Osteoblast (primary cell): ENCODE data around the gene DSCAML1. TPM values are rescaled to one million over a fixed set of nuclear protein-coding genes. Genes with fewer than 3 reads are reported as not detected.

Experiments
- DNase-seq: peaks from one replicate; pipeline ENCODE4 v3.0.0; 2011; ENCODE audit warnings: low spot score, mixed read lengths; ENCODE audit not compliant: insufficient read length; ENCODE audit errors: missing footprints
- H2AFZ ChIP-seq: 2 replicates; pipeline ENCODE4 v1.6.0; 2011; ENCODE audit warnings: mild to moderate bottlenecking, low read length
- H3K27ac ChIP-seq: 2 replicates; pipeline ENCODE4 v1.5.1; 2011; ENCODE audit warnings: mild to moderate bottlenecking, low read depth, low read length, moderate library complexity
- H3K27me3 ChIP-seq: 2 replicates; pipeline ENCODE4 v1.6.0; 2012; ENCODE audit warnings: mild to moderate bottlenecking, control low read depth, inconsistent platforms, low read length, moderate library complexity; ENCODE audit not compliant: insufficient read depth
- H3K36me3 ChIP-seq: 2 replicates; pipeline ENCODE4 v1.5.1; 2011; ENCODE audit warnings: mild to moderate bottlenecking, low read length, control low read depth, moderate library complexity; ENCODE audit not compliant: insufficient read depth
- H3K4me1 ChIP-seq: 2 replicates; pipeline ENCODE4 v1.5.1; 2011; ENCODE audit warnings: mild to moderate bottlenecking, low read length, control low read depth, moderate library complexity; ENCODE audit not compliant: insufficient read depth
- H3K4me2 ChIP-seq: 2 replicates; pipeline ENCODE4 v1.6.0; 2011; ENCODE audit warnings: mild to moderate bottlenecking, low read length; ENCODE audit not compliant: insufficient read depth
- H3K4me3 ChIP-seq: fragments of 200-600 bp; sonication (generic); 3 replicates; pipeline ENCODE4 v1.5.1; 2012; ENCODE audit warnings: mild to moderate bottlenecking, low read length, inconsistent platforms; ENCODE audit not compliant: insufficient read depth
- H3K79me2 ChIP-seq: 2 replicates; pipeline ENCODE4 v1.6.0; 2012; ENCODE audit warnings: mild to moderate bottlenecking, low read length, control low read depth, inconsistent platforms; ENCODE audit not compliant: insufficient read depth
- H3K9me3 ChIP-seq: 2 replicates; pipeline ENCODE4 v1.5.1; 2011; ENCODE audit warnings: low read depth, low read length, control low read depth
- H4K20me1 ChIP-seq: 2 replicates; pipeline ENCODE4 v1.6.0; 2012; ENCODE audit warnings: mild to moderate bottlenecking, low read length, control low read depth; ENCODE audit not compliant: insufficient read depth
- total RNA-seq: library from RNA; depleted of rRNA; stranded (reverse); fragments of >200 nt; gene quantifications from 2 replicates; pipeline ENCODE4 v1.2.3, GENCODE V29; 2012
- TF ChIP-seq, protein P1 (sequence below): IDR thresholded peaks from 2 replicates; pipeline ENCODE4 v1.5.1; 2011; ENCODE audit warnings: mild to moderate bottlenecking, low read depth, low read length, moderate library complexity; ENCODE audit errors: extremely low read depth

Gene DSCAML1
- total RNA-seq, 1 donor, result not detected

DNA sequence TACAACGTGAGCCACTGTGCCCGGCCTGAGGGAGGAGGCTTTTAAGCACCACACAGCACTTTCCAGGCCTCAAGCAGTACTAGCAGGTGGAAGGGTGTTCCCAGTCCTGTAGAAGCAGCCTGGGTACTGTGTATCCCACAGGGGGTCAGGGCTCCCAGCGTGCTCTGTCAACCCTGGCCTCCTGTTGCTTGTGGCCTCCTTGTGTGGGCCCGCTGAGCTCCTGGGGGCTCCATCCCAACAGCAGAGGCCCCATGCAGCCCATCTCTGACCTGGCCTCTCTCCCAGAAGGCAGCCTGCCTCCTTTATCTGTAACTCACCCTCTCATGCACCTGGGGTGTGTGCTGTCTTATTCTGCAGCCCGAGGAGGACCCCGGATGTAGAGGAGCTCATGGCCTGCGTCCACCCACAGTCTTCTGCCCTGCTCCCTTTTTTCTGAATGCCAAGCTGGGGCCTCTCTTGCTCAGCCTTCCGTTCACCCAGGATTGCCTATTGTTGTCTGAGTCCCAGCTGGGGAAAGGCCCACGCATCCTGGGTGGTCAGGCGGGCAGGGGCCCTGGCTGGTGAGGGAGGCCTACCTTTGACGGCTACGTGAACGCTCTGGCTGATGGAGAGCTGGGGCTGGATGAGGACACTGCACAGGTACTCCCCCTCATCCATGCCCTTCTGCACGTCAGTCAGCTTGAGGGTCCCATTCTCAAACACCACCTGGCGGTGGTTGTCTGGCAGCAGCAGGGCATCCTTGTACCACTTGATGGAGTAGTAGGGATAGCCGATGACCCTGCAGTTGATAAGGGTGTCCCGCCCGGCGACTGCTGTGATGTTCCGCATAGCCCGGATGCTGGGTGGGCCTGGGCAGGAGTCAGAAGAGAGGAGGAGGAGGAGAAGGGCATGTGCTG, 280.9 kb downstream of the DSCAML1 start:
- Histone ChIP-seq H2AFZ (no peak overlapping the region), H3K4me1 (no peaks in the 10 kb centered on the region), H3K27me3 (peaks cover 4% of the 10 kb centered on the region), H4K20me1 (no peaks in the 10 kb centered on the region), H3K9me3 (no peaks in the 10 kb centered on the region), H3K4me2 (no peak overlapping the region), H3K36me3 (no peaks in the 10 kb centered on the region), H3K79me2 (no peaks in the 10 kb centered on the region), H3K4me3 (no peak overlapping the region), H3K27ac (no peak overlapping the region)
- TF ChIP-seq, protein P1, sequence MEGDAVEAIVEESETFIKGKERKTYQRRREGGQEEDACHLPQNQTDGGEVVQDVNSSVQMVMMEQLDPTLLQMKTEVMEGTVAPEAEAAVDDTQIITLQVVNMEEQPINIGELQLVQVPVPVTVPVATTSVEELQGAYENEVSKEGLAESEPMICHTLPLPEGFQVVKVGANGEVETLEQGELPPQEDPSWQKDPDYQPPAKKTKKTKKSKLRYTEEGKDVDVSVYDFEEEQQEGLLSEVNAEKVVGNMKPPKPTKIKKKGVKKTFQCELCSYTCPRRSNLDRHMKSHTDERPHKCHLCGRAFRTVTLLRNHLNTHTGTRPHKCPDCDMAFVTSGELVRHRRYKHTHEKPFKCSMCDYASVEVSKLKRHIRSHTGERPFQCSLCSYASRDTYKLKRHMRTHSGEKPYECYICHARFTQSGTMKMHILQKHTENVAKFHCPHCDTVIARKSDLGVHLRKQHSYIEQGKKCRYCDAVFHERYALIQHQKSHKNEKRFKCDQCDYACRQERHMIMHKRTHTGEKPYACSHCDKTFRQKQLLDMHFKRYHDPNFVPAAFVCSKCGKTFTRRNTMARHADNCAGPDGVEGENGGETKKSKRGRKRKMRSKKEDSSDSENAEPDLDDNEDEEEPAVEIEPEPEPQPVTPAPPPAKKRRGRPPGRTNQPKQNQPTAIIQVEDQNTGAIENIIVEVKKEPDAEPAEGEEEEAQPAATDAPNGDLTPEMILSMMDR, result no peak
- no peak for DNase-seq

DNA sequence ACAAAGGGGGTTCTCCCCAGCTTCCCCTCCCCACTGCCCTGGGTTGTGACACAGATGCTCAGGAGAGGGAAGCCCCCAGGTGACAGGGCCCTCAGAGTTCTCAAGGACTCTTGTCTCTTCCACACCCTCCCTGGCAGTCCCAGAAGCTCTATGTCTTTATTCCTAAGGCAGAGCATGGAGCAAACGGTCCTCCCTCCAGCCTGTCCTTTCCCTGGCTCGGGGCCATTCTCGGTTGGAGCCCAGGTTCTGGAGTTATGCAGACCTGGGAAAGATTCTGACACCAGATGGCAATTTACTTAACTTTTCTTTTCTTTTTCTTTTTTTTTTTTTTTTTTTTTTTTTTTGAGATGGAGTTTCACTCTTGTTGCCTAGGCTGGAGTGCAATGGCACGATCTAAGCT, 282.8 kb downstream of the DSCAML1 start:
- DNase-seq, result no peak
- Histone ChIP-seq H2AFZ (no peak overlapping the region), H3K9me3 (no peaks in the 10 kb centered on the region), H3K4me2 (no peak overlapping the region), H3K27me3 (peaks cover 4% of the 10 kb centered on the region), H4K20me1 (no peaks in the 10 kb centered on the region), H3K4me1 (no peaks in the 10 kb centered on the region), H3K36me3 (no peaks in the 10 kb centered on the region), H3K27ac (no peak overlapping the region), H3K4me3 (no peak overlapping the region), H3K79me2 (no peaks in the 10 kb centered on the region)
- TF ChIP-seq, protein P1, result no peak

DNA sequence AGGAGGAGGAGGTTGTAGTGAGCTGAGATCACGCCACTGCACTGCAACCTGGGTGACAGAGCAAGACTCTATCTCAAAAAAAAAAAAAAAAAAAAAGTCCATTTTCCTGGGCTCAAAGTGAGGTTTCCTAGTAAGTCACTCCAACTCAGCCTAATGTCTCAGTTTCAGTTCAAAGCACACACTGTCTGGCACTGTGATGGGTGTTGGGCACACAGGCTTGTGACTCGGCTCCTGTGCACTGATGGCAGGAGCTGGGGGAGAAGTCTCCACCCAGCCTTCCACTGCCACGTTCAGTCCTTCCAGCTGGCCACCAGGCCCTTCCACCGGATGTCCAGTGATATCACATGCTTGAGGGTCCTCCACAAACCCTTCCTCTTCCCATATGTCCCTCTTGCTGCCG, 283.4 kb downstream of the DSCAML1 start:
- DNase-seq, result no peak
- Histone ChIP-seq H3K9me3 (no peaks in the 10 kb centered on the region), H2AFZ (no peak overlapping the region), H3K4me2 (no peak overlapping the region), H3K4me3 (no peak overlapping the region), H4K20me1 (no peaks in the 10 kb centered on the region), H3K4me1 (no peaks in the 10 kb centered on the region), H3K27me3 (peaks cover 4% of the 10 kb centered on the region), H3K79me2 (no peaks in the 10 kb centered on the region), H3K36me3 (no peaks in the 10 kb centered on the region), H3K27ac (no peak overlapping the region)
- TF ChIP-seq, protein P1, result no peak

DNA sequence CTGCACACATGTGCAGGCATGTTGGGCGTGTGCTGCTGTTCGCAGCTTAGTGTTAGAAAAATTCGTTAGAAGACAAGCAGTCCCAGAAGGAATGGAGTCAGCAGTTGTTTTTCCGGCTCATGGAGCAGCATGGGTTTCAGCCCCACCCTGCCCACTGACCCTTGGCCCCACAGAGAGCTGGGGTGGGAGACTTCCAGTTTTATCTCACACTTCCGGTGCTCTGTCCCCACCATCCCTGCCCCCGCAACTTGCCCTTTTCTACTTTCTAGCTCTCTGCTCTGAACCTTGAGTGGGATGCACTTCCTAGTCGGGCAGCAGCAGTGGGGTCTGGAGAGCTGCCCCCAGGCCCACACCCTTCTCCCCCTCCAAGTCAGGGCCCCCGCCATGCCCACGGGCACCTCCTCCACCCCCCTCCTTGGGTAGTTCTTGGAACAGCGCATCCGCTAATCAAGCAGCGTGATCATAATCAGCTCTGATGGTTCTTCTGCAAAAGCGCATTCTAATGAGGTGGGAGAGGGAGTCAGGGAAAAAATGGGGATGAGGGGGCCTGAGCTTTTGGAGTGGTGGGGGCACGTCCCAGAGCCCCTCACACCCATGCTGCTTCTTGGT, 285.0 kb downstream of the DSCAML1 start:
- Histone ChIP-seq H3K79me2 (no peaks in the 10 kb centered on the region), H3K36me3 (no peaks in the 10 kb centered on the region), H3K4me3 (no peak overlapping the region), H3K27me3 (peaks cover 4% of the 10 kb centered on the region), H3K27ac (no peak overlapping the region), H3K4me1 (no peaks in the 10 kb centered on the region), H4K20me1 (no peaks in the 10 kb centered on the region), H3K9me3 (no peaks in the 10 kb centered on the region), H2AFZ (no peak overlapping the region), H3K4me2 (no peak overlapping the region)
- DNase-seq, result no peak
- TF ChIP-seq, protein P1, result no peak
